Right lobe of liver (tissue), 4 donors: ENCODE measurements around the gene ATF7.
A peak's percentile ranks its signal among the peaks of the same experiment; 100 is the strongest.

ENCODE experiments used
- CTCF ChIP-seq, 4 donors: fragments of 200-600 bp in 3 of 4; fragments of 450-650 bp in 1 of 4; IDR thresholded peaks; one replicate each; pipeline versions ENCODE4 v1.5.1 to v1.8.0; 2016 to 2022; ENCODE audit warnings: antibody characterized with exemption in 4 of 4, mild to moderate bottlenecking in 2 of 4
- POLR2A ChIP-seq: fragments of 450-650 bp; IDR thresholded peaks from one replicate; pipeline ENCODE4 v1.6.1; 2017; ENCODE audit warnings: antibody characterized with exemption, mild to moderate bottlenecking
- donor health status: DM: no; HTN: no; CAD: no.
- donor health status: DM: no; HTN: no; CAD: no.
- donor health status: DM: no; HTN: yes; CAD: no.

GRCh38 chr12:53599579-53599978 is 26.6 kb downstream of the ATF7 start:
- TF ChIP-seq POLR2A (no peak), CTCF (IDR thresholded peaks at IDR 0.05) (peak; percentile 14 to 24 (median 18))
